ENCODE data around the gene NXPE3.

Gene NXPE3

GRCh38 chr3:101802179-101802578 lies 23.2 kb downstream of the NXPE3 start:
- in situ Hi-C loops (cut with MboI; ENCODE audit: low sequenced_read_pairs): no loop called here

- in situ Hi-C loops (cut with MboI; ENCODE audit: low sequenced_read_pairs): no loop called here
Observed at GRCh38 chr3:101803173-101803782, 24.3 kb downstream of the NXPE3 start.

GRCh38 chr3:101803939-101804338 lies 24.9 kb downstream of the NXPE3 start:
- in situ Hi-C loops (cut with MboI; ENCODE audit: low sequenced_read_pairs): no loop called here

- in situ Hi-C loops (cut with MboI; ENCODE audit: low sequenced_read_pairs): no loop called here
Observed at GRCh38 chr3:101806491-101806890, 27.5 kb downstream of the NXPE3 start.

- in situ Hi-C loops (cut with MboI; ENCODE audit: low sequenced_read_pairs): no loop called here
Observed at GRCh38 chr3:101807888-101808287, 28.9 kb downstream of the NXPE3 start.

- in situ Hi-C loops (cut with MboI; ENCODE audit: low sequenced_read_pairs): no loop called here
Observed at GRCh38 chr3:101809178-101810021, 30.4 kb downstream of the NXPE3 start.

GRCh38 chr3:101810022-101810418 lies 31.0 kb downstream of the NXPE3 start:
- in situ Hi-C loops (cut with MboI; ENCODE audit: low sequenced_read_pairs): no loop called here

- in situ Hi-C loops (cut with MboI; ENCODE audit: low sequenced_read_pairs): no loop called here
Observed at GRCh38 chr3:101811875-101812274, 32.9 kb downstream of the NXPE3 start.

- in situ Hi-C loops (cut with MboI; ENCODE audit: low sequenced_read_pairs): no loop called here
Observed at GRCh38 chr3:101812895-101813294, 33.9 kb downstream of the NXPE3 start.

- in situ Hi-C loops (cut with MboI; ENCODE audit: low sequenced_read_pairs): no loop called here
Observed at GRCh38 chr3:101813817-101814440, 34.9 kb downstream of the NXPE3 start.

GRCh38 chr3:101814835-101815234 lies 35.8 kb downstream of the NXPE3 start:
- in situ Hi-C loops (cut with MboI; ENCODE audit: low sequenced_read_pairs): no loop called here

- in situ Hi-C loops (cut with MboI; ENCODE audit: low sequenced_read_pairs): no loop called here
Observed at GRCh38 chr3:101816215-101817149, 37.5 kb downstream of the NXPE3 start.

- in situ Hi-C loops (cut with MboI; ENCODE audit: low sequenced_read_pairs): no loop called here
Observed at GRCh38 chr3:101817992-101818391, 39.0 kb downstream of the NXPE3 start.

GRCh38 chr3:101819649-101820206 lies 40.7 kb downstream of the NXPE3 start:
- in situ Hi-C loops (cut with MboI; ENCODE audit: low sequenced_read_pairs): no loop called here

- in situ Hi-C loops (cut with MboI; ENCODE audit: low sequenced_read_pairs): no loop called here
Observed at GRCh38 chr3:101821503-101821902, 42.5 kb downstream of the NXPE3 start.

- in situ Hi-C loops (cut with MboI; ENCODE audit: low sequenced_read_pairs): no loop called here
Observed at GRCh38 chr3:101823525-101823924, 44.5 kb downstream of the NXPE3 start.

GRCh38 chr3:101824702-101825101 lies 45.7 kb downstream of the NXPE3 start:
- in situ Hi-C loops (cut with MboI; ENCODE audit: low sequenced_read_pairs): no loop called here

GRCh38 chr3:101825904-101826445 lies 47.0 kb downstream of the NXPE3 start:
- in situ Hi-C loops (cut with MboI; ENCODE audit: low sequenced_read_pairs): no loop called here

GRCh38 chr3:101827211-101828174 lies 48.5 kb downstream of the NXPE3 start:
- in situ Hi-C loops (cut with MboI; ENCODE audit: low sequenced_read_pairs): no loop called here
